ELR (cell line): ENCODE data around the gene VAC14.
"Not testable (repeated sequence)": the region's sequence is repeated elsewhere in the genome, so short reads cannot be mapped to it uniquely, and the experiment has no call there.

ENCODE experiments used
- DNase-seq: peaks from one replicate; pipeline ENCODE4 v3.0.0-alpha.2; 2015; ENCODE audit warnings: low read depth

The VAC14 gene

DNA sequence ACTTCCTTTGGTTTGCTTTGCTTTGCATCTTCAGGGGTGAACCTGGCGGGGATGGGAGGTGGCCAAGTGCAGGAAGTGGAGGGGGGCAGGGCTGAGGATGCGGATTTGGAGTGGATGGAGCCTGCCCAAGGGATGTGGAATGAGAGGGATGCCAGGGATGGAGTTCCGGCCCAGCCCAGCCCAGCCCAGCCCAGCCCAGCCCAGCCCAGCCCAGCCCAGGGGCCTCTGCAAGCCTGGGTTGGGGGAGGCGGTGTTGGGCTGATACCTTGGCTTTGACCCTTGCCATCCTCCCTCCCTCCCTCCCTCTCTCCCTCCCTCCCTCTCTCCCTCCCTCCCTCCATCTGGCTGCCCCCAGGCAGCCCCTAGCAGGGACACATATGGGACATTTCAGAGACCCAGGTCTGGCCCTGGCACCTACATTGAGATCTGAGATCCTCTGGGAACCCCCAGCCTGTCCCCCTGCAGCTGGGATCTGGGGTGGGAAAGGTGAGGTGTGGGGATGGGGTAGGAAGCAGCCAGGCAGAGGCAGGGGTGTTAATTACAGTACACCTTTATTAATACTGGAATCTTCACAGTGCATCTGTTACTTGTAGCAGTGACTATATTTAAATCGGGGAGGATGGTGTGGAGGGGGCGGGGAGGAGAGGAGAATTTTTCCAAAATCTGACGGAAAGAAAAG is 140.1 kb downstream of the VAC14 start:
- DNase-seq = no peak

DNA sequence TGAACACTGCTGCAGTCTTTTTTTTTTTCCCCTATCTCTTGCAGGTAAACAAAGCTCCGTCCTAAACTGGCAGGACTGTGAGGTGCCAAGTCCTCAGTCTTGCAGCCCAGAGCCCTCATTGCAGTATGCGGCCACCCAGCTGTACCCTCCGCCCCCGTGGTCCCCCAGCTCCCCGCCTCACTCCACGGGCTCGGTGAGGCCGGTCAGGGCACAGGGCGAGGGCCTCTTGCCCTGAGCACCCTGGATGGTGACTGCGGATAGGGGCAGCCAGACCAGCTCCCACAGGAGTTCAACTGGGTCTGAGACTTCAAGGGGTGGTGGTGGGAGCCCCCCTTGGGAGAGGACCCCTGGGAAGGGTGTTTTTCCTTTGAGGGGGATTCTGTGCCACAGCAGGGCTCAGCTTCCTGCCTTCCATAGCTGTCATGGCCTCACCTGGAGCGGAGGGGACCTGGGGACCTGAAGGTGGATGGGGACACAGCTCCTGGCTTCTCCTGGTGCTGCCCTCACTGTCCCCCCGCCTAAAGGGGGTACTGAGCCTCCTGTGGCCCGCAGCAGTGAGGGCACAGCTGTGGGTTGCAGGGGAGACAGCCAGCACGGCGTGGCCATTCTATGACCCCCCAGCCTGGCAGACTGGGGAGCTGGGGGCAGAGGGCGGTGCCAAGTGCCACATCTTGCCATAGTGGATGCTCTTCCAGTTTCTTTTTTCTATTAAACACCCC is 140.8 kb downstream of the VAC14 start:
- DNase-seq = no peak

DNA sequence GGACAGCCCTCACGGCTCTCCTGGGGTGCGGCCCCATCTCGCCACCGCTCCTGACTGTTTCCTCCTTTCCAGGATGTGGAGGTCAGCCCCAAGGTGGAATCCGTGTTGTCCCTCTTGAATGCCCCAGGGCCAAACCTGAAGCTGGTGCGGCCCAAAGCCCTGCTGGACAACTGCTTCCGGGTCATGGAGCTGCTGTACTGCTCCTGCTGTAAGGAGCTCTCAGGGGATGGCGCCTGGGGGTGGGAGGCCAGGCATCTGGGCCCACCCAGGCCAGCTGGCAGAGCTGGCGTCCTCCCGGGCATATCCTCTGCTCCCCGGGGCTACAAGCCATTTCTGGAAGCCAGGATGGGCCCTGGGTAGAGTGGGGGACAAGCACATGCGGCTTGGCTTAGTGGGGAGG is 141.4 kb downstream of the VAC14 start:
- no peak for DNase-seq

DNA sequence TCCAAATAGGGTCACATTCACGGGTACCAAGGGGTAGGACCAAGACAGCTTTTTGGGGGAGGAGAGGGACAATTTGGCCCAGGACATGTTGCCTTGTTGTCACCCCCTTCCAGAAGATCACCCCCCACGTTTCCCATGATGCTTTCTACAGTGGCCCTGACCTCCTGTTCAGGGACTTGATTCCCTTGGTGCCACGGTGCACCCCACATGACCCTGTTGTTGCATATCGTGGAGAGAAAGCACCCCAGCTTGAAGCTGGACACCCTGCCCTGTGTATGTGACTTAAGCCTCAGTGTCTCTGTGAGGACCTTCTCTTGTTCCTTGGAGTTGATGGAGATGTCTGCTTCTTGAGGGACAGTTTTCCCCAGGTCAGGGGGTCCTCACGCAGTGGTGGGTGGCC is 142.0 kb downstream of the VAC14 start:
- DNase-seq = no peak

DNA sequence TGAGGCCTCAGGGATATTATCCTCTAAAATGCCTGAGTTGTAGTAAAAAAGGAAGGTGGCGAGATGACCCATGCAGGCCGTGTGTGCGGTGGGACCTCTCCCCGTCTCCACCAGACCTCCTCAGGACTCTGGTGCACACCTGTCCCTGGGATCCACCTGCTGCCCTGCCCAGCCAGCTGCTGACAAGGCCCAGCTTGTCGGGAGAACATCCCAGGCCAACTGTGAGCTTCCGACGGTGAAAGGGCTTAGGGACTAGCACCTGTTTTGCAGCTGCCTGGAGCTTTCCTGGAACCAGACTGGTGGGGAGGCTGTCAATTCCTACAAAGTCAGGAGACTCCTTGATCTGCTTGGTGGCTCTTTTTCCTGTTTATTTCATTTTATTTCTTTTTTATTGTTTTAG is 143.0 kb downstream of the VAC14 start:
- DNase-seq = no peak

DNA sequence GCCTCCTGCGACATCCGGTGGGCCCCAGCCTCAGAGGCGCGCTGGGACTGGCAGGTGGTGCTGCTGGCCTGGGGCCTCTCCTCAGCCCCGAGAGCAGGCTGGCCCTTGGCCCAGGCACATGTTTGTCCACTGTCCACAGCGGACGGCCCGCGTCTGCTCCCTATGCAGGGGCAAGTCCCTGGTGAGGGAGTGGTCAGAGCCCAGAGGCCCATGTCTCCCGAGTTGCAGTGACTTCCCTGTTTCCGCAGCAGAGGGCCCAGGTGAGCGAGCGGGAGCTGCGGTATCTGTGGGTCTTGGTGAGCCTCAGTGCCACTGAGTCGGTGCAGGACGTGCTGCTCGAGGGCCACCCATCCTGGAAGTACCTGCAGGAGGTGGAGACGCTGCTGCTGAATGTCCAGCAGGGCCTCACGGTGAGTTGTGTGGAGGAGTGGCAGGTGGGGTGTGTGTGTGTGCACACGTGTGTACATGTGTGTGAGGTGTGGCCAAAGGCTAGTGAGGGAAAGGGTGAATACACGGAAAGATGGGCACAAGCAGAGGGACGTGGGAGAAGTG is 144.2 kb downstream of the VAC14 start:
- no peak for DNase-seq

DNA sequence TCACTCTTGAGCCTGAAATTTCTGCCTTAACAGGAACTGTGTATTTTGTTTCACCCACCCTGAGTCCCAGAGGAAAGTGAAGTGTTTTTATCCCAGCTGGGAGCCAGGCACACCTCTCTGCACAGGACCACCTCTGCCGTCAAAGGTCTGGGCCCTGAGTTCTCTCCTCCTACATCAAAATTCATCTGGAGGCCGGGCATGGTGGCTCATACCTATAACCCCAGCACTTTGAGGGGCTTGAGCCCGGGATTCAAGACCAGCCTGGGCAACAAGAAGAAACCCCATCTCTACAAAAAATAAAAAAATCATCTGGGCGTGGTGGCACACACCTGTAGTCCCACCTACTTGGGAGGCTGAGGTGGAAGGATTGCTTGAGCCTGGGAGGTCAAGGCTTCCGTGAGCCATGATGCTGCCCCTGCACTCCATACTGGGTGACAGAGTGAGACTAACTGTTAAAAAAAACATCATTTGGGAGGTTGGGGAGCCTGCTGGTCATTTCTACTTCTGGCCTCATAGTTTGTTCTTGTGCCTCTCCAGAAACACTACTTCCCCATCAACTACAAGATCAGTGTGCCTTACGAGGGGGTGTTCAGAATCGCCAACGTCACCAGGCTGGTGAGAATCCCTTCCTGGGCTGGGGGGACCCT is 144.8 kb downstream of the VAC14 start:
- no peak for DNase-seq

DNA sequence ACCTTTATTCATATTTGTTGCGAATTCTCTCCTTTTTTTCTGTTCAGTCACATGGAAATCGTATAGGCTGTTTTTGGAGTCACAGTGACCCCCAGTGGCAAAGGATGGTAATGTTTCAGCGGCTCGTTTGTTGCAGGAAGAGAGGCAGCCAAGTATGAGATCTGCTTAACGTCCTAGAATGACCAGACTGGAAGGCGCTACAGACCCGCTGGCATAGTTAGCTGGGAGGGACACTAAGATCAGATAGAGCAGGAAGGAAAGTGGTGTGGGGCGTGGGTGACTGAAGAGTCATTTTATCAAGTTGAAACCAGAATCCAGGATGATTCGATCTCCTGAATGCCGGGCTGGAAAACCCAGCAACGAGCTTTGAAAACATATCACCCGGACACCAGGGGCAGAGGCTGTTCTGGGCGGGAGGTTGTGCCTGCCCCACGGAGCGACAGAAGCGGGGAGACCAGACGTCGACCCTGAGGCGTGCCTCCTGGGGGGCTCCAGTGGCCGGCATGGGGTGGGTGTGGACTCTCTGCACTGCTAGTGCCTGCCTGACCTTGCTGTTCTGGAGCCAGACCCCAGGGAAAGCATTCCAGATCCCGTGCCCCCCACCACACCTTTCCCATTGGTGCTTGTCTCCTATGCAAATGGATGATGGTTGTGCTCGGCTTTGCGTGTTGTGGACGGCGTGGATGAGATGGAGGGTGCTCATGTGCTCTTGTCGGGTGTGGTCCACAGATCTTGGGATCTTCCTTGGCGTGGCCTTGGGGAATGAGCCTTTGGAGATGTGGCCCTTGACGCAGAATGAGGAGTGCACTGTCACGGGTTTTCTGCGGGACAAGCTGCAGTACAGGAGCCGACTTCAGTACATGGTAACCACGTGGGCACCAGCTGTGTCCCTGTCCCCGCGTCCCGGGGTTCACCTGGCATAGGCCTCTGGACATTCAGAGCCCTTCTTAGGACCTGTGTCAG is 146.9 kb downstream of the VAC14 start:
- peak; percentile 85 for DNase-seq

DNA sequence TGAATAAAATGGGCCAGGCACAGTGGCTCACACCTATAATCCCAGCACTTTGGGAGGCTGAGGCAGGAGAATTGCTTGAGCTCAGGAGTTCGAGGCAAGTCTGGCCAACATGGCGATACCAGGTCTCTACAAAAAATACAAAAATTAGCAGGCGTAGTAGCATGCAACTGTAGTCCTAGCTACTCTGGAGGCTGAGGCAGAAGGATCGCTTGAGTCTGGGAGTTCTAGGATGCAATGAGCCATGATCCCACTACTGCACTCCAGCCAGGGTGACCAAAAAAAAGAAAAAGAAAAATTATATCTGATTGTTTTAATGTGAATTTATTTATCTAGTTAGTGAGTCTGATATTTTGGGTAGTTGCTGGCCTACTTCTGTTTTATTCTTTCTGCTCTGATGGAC is 147.6 kb downstream of the VAC14 start:
- no peak for DNase-seq

DNA sequence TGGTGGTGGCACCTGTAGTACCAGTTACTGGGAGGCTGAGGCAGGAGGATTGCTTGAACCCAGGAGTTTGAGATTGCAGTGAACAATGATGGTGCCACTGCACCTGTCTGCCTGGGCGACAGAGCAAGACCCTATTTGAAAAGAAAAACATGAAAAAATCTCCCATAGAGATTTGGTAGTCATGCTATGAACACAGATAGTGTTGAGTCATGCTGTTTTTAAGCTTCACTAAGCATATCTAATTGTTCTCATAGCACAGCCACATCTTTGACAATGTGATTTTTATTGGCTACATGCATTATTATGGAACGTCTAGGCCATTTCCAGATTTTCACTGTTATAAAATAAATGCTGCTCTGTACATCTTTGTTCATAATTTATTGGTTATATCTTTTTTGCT is 148.6 kb downstream of the VAC14 start:
- no peak for DNase-seq

DNA sequence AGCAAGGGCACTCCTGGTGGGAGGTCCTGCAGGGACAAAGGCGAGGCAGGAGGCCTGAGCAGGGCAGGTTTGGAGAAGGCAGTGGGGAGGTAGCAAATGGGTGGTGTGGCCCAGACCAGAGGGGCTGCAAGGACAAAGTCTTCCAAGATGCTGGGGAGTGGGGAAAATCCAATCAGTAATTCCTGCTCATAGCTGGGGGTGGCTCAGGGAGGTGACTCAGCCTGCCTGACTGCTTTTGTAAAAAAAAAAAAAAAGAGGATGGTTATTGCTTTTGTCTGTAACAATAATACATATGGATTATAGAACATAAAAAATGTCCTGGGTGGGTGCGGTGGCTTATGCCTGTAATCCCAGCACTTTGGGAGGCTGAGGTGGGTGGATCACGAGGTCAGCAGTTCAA is 149.4 kb downstream of the VAC14 start:
- peak; percentile 53 for DNase-seq

DNA sequence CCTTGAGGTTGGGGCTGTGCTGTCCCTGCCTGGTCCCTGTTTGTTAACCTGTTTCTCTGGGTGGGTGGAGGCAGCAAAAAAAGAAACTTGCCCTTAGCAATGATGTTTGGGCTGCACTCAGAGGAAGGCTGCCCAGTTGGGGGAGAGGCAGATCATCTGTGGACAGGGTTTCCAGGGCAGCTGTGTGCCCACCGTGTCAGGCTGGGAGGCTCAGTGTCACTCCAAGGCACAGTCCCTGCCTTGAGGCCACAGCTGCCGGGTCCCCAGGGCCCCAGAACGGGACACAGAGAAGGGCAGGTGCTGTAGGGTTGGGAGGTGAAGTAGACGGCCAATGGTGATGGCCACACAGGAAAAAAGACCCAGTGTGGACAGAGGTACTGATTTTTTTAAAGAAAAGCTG is 150.7 kb downstream of the VAC14 start:
- no peak for DNase-seq

DNA sequence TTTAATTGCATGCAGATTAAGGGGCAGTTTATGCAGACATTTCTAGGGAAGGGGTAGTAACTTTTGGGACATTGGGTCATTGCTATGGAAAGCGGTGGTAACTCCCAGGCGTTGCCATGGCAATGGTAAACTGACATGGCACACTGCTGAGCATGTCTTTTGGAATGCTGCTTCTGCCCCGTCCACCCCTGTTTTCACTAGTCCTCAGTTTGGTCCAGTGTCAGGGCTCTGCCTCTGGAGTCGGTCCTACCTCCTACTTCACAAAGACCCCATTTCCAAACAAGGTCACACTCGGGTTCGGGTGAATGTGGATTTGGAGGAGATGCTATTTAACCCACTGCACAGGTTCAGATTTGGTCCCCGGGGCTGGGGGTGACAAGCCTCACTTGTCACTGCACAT is 151.7 kb downstream of the VAC14 start:
- no peak for DNase-seq

DNA sequence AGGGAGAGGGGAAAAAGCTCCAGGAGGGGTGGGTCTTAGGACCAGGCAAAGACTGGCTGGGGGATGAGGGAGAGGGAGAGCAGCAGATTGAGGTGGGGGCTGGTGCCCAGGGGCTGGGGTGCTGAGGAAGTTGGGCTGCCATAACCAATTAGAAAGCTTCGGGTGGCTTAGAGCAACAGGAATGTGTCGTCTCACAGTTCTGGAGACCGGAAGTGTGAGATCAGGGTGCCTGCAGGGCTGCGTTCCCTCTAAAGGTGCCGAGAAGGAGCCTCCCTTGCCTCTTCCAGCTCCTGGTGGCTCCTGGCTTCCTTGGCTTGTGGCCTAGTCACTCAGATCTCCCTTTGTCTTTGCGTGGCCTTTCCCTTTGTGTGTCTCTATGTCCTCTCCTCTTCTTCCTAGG is 152.4 kb downstream of the VAC14 start:
- DNase-seq = no peak

DNA sequence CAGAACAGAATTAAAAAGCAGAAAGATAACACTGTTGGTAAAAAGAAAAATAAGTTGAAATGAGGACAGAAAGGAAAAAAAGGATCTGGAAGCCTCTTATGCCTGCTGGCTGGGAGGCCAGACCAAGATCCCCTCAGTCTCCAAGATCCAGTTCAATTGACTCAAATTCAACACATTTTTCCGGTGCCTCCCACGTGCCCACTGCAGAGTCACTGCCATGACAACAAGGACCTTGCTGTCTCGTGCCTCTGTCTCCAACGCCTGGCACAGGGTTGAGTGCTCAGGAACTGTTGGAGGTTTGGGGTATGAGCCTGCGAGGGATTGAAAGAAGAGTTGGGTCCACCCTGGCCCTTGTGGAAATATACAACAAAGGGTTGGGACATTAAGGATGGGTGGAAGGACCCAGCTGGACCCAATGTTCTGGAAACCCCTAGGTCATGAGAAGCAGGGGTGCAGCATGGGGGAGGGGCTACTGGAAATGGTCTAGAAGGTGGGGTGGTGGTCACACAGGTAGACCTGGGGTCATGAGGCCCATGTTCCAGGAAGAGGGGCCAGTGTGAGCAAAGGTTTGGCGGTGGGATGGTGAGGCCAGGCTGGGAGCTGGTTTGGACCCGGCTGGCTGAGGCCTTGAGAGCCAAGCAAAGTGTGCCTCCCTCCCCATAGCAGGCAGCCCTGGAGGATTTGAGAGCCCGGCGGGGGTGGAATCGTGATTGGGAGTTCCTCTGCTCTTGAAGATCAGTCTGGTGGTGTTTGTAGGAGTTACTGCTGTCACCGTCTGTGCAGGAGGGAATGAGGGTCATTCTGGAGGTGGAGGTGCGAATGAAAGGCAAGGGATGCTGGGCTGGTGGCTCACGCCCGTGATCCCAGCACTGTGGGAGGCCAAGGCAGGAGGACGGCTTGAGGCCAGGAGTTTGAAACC is 153.3 kb downstream of the VAC14 start:
- no peak for DNase-seq

DNA sequence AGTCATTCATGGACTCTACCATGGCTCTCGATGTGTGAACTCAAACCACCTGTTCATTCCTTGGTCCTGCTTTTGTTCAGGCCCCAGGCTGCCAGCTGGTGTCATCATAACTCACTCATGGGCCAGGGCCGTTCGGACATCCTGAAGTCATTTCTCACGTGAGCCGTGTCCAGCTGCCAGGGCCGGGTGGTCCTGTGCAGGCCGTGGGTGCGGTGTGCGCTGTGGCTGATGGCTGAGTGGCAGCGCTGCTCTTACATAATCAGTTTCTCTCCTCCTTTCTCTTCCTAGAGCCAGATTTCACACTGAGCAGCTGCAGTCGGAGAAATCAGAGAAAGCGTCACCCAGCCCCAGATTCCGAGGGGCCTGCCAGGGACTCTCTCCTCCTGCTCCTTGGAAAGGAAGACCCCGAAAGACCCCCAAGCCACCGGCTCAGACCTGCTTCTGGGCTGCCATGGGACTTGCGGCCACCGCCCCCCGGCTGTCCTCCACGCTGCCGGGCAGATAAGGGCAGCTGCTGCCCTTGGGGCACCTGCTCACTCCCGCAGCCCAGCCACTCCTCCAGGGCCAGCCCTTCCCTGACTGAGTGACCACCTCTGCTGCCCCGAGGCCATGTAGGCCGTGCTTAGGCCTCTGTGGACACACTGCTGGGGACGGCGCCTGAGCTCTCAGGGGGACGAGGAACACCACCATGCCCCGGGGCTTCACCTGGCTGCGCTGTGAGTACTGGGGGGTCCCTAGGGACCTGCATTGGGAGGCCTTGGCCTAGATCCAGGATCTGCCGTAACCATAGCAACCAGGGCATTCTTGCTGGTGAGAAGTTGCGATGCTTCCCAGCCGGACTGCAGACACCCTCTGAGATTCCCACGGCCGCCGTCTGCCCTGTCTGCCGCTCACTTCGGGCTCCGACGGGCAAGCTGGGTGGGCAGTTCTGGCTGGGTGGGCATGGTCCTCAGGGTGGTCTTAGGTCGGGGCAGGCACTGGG is 154.4 kb downstream of the VAC14 start, which contains the start of gene IL34:
Gene IL34 (plus strand): TSS at position 300 of the 982 bp plus-strand sequence. CDS start 389 bp downstream, at position 689.
- DNase-seq = peak; percentile 34

DNA sequence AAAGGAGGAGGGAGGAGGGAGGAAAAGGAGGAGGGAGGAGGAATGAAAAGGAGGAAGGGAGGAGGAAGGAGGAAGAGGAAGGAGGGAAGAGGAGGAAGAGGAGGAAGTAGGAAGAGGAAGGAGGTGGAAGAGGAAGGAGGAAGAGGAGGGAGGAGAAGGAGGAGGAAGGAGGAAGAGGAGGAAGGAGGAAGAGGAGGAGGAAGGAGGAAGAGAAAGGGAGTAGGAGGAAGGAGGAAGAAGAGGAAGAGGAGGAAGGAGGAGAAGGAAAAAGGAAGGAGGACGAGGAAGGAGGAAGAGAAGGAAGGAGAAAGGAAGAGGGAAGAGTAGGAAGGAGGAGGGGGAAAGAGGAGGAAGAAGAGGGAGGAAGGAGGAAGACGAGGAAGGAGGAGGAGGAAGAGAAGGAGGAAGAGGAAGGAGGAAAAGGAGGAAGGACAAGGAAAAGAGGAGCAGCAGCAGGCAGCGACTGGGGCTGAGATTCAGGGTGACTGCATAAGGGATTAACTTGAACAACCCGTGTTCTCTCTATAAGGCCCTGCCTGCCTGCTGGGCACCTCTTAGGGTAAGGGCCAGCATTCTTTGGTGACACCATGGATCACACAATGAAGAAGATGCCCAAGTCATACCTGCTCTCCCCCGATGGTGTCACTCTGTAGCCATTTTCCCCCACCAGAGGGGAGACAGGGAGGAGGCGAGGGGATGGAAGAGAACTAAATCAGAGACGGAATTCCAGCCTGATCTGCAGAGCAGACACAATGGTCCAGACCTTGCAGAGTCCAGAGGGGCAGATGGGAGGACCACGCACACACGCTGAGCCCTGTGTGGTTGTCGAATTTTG is 156.0 kb downstream of the VAC14 start:
- no peak for DNase-seq

DNA sequence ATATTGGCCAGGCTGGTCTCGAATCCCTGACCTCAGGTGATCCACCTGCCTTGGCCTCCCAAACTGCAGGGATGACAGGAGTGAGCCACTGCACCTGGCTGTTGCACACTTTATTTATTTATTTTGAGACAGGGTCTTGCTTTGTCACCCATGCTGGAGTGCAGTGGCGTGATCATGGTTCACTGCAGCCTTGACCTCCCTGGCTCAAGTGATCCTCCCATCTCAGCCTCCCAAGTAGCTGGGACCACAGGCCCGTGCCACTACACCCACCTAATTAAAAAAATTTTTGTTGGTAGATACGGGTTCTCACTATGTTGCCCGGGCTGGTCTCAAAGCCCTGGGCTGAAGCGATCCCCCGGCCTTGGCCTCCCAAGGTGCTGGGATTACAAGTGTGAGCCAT is 157.7 kb downstream of the VAC14 start:
- not testable (repeated sequence) for DNase-seq

DNA sequence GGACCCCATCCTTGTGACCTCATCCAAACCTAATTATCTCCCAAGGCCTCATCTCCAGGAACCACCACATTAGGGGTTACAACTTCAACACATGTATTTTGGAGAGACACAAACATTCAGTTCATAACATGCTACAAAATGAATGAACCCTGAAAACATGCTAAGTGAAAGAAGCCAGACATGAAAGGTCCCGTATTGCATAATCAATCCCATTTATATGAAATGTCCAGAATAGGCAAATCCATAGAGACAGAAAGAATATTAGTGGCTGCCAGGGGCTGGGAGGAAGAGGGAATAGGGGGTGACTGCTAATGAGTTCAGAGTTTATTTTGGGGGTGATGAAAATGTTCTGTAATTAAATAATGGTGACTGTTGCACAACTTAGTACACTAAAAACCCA is 158.3 kb downstream of the VAC14 start:
- no peak for DNase-seq
